NCI-H1048 (cell line): ENCODE measurements around the gene MYBPH.
A peak's percentile ranks its signal among the peaks of the same experiment; 100 is the strongest.

Source experiments
- DNase-seq: peaks from one replicate; lab custom pipeline; 2025; lab: John Stamatoyannopoulos, UW

Gene MYBPH

GRCh38 chr1:203129501-203130231 lies 46.0 kb downstream of the MYBPH start:
- DNase-seq: no peak

- no peak for DNase-seq
Observed at GRCh38 chr1:203128716-203129500, 46.7 kb downstream of the MYBPH start.

- DNase-seq: no peak
Observed at GRCh38 chr1:203128431-203128715, 47.3 kb downstream of the MYBPH start.

GRCh38 chr1:203127666-203128430 lies 47.8 kb downstream of the MYBPH start, which contains the start of gene ADORA1:
TSS of gene ADORA1 (plus strand) at chr1:203127726. CDS start at chr1:203128842, 1,116 bp downstream.
- DNase-seq: peak; percentile 54

GRCh38 chr1:203126866-203127665 lies 48.6 kb downstream of the MYBPH start:
- DNase-seq: no peak

GRCh38 chr1:203126151-203126865 lies 49.3 kb downstream of the MYBPH start:
- DNase-seq: no peak

- DNase-seq: no peak
Observed at GRCh38 chr1:203124546-203125317, 50.9 kb downstream of the MYBPH start.

- no peak for DNase-seq
Observed at GRCh38 chr1:203124011-203124410, 51.6 kb downstream of the MYBPH start.

- DNase-seq: no peak
Observed at GRCh38 chr1:203122159-203122558, 53.5 kb downstream of the MYBPH start.

GRCh38 chr1:203121186-203122015 lies 54.2 kb downstream of the MYBPH start:
- DNase-seq: no peak

GRCh38 chr1:203120325-203121153 lies 55.1 kb downstream of the MYBPH start:
- no peak for DNase-seq
